Measurements from ENCODE around the gene INPP5D.

- TF ChIP-seq POLR2AphosphoS5 (IDR thresholded peaks at IDR 0.05) (no peak), CTCF (IDR thresholded peaks at IDR 0.05) (no peak)
Observed at GRCh38 chr2:233225230-233226068, 165.3 kb downstream of the INPP5D start.
